ENCODE measurements around the gene CSN1S1.

- TF ChIP-seq CTCF (IDR thresholded peaks at IDR 0.05; ENCODE audit: insufficient read depth, low read depth, low read length), result peak; percentile 92
- TF ChIP-seq EZH2 (IDR thresholded peaks at IDR 0.05; ENCODE audit: insufficient read depth, low read length), result no peak
Measured at GRCh38 chr4:69881173-69881773, 49.6 kb upstream of the CSN1S1 start.

All from astrocyte (in vitro differentiated cells and primary cell).